CD4-positive, alpha-beta T cell treated with Interferon gamma for 1 hour (primary cell): ENCODE results near the gene INTS11.

Experiments
- DNase-seq: peaks from one replicate; pipeline ENCODE4 v3.0.0-alpha.2; 2020

Gene INTS11

GRCh38 chr1:1312450-1313314, 11.8 kb downstream of the INTS11 start:
- no peak for DNase-seq

- DNase-seq = no peak
Observed at GRCh38 chr1:1311107-1312104, 13.1 kb downstream of the INTS11 start.

GRCh38 chr1:1310476-1311053, 13.9 kb downstream of the INTS11 start:
- no peak for DNase-seq

GRCh38 chr1:1310109-1310385, 14.4 kb downstream of the INTS11 start:
- DNase-seq = no peak

GRCh38 chr1:1309251-1310108, 15.0 kb downstream of the INTS11 start:
- no peak for DNase-seq

- DNase-seq = no peak
Observed at GRCh38 chr1:1308756-1309250, 15.7 kb downstream of the INTS11 start.

GRCh38 chr1:1307923-1308755, 16.3 kb downstream of the INTS11 start, which contains the start of the genes ACAP3 and PUSL1:
Gene ACAP3, minus strand, starts transcription at chr1:1307930. Its CDS starts 115 bp downstream, at chr1:1307815.
Gene PUSL1, plus strand, starts transcription at chr1:1308597. Its CDS starts 47 bp downstream, at chr1:1308644.
- peak; percentile 90 for DNase-seq

- no peak for DNase-seq
Observed at GRCh38 chr1:1307261-1307922, 17.1 kb downstream of the INTS11 start.

- no peak for DNase-seq
Observed at GRCh38 chr1:1306661-1307260, 17.7 kb downstream of the INTS11 start.

- DNase-seq = no peak
Observed at GRCh38 chr1:1306070-1306660, 18.3 kb downstream of the INTS11 start.

GRCh38 chr1:1305300-1306069, 19.0 kb downstream of the INTS11 start:
- DNase-seq = peak; percentile 64

GRCh38 chr1:1304331-1305299, 19.8 kb downstream of the INTS11 start:
- DNase-seq = no peak

- no peak for DNase-seq
Observed at GRCh38 chr1:1303736-1304135, 20.7 kb downstream of the INTS11 start.

GRCh38 chr1:1302951-1303509, 21.4 kb downstream of the INTS11 start:
- no peak for DNase-seq

GRCh38 chr1:1302006-1302430, 22.4 kb downstream of the INTS11 start:
- no peak for DNase-seq

- no peak for DNase-seq
Observed at GRCh38 chr1:1300352-1300739, 24.1 kb downstream of the INTS11 start.

GRCh38 chr1:1299686-1300351, 24.6 kb downstream of the INTS11 start:
- no peak for DNase-seq
